Mucosa of descending colon (tissue), 3 donors: ENCODE measurements around the gene SEPHS2. TPM values are rescaled to one million over a fixed set of nuclear protein-coding genes. Genes with fewer than 3 reads are reported as not detected.
"Not testable (repeated sequence)": the region's sequence is repeated elsewhere in the genome, so short reads cannot be mapped to it uniquely, and the experiment has no call there.

Source experiments
- ATAC-seq: fragments of 200-7000 bp; cut with Tn5 transposase; one replicate; pipeline ENCODE4 v1.9.1; 2020; ENCODE audit warnings: mild to moderate bottlenecking, moderate library complexity
- DNase-seq, 3 donors: peaks; one replicate each; pipeline ENCODE4 v3.0.0-alpha.2; 2020
- H3K36me3 ChIP-seq: fragments of 200-600 bp; one replicate; pipeline ENCODE4 v1.8.0; 2021; ENCODE audit warnings: low read depth, mild to moderate bottlenecking
- H3K4me1 ChIP-seq: fragments of 200-600 bp; one replicate; pipeline ENCODE4 v1.8.0; 2021; ENCODE audit warnings: low read depth, mild to moderate bottlenecking
- H3K4me3 ChIP-seq: fragments of 200-600 bp; one replicate; pipeline ENCODE4 v1.8.0; 2021; ENCODE audit warnings: mild to moderate bottlenecking
- H3K9me3 ChIP-seq: fragments of 200-600 bp; one replicate; pipeline ENCODE4 v1.8.0; 2021; ENCODE audit warnings: mild to moderate bottlenecking
- CTCF ChIP-seq: fragments of 200-600 bp; IDR thresholded peaks from one replicate; pipeline ENCODE4 v1.8.0; 2022; ENCODE audit warnings: antibody characterized with exemption, mild to moderate bottlenecking
- intact Hi-C, 2 donors: fragments of 100-400 bp; cut with DNase I in 1 of 2; cut with micrococcal nuclease in 1 of 2; formaldehyde crosslinking; loops; one replicate each; pipeline versions ENCODE4 v1.11.0 to v1.11.1; 2022; cut with DNase I, micrococcal nuclease
- total RNA-seq, 3 donors: library from RNA; stranded (reverse); fragmentation: NEBNext Ultra II Directional in 2 of 3; extraction: Animal tissue kit (Norgen Biotek cat#: 25700) in 2 of 3; gene quantifications; one replicate each; pipeline versions ENCODE4 v1.2.1 to v1.2.4, GENCODE V29; 2021 to 2023
- donor health status: DM: no; HTN: no; CAD: no; lungs with moderate emphysema.
- donor health status: DM: no; HTN: no; CAD: no.
- donor health status: DM: no; HTN: yes; CAD: no.

SEPHS2 gene
- total RNA-seq, 3 donors from 2014 or later, result 107 to 185 (median 142) TPM

DNA sequence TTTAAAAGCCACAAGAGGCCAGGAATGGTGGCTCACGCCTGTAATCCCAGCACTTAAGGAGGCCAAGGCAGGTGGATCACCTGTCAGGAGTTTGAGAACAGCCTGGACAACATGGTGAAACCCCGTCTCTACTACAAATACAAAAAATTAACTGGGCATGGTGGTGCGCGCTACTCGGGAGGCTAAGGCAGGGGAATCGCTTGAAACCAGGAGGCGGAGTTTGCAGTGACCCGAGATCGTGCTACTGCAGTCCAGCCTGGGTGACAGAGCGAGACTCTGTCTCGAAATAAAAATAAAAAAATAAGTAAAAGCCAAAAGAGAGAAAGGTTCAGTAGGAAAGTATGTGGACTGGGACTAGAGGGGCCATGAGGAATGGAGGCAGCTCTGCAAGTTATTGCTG, 13.8 kb upstream of the SEPHS2 start:
- intact Hi-C loops, result no loop called here
- H3K4me3 ChIP-seq, result no peak overlapping the region
- H3K9me3 ChIP-seq, result no peaks in the 10 kb centered on the region
- ATAC-seq, result no peak
- TF ChIP-seq CTCF, result no peak
- H3K36me3 ChIP-seq, result no peaks in the 10 kb centered on the region
- no peak for DNase-seq
- H3K4me1 ChIP-seq, result no peaks in the 10 kb centered on the region

DNA sequence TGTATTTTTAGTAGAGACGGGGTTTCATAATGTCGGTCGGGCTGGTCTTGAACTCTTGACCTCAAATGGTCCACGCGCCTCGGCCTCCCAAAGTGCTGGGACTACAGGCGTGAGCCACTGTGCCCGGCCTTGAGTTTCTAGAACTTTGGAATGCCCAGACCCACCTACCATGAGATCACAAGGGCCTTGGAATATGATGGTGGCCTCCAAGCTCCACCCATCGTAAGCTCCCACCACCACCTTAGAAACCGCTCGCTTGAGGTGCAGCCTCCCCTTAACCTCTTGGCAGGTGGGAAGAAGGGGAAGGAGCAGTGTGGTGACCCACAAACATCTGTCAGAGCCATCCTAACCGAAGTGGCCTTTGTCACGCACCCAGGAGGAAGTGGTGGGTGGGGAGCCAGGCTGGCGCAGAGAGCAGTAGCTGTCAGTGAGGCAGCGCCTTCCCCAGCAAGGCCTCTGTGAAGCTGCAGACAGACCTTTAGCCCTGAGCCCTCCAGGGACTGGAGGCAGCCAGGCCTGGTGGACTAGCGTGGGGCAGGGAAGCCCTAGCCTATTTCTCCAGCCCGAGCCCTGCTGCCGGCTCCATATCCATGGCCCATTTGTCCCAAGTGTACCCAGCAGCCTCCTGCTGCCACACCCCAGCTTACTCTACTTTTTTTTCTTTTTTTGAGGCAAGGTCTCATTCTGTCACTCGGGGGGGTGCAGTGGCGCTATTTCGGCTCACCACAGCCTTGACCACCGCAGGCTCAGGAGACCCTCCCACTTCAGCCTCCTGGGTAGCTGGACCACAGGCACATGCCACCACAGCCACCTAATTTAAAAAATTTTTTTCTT, 13.1 kb upstream of the SEPHS2 start:
- no peaks in the 10 kb centered on the region for H3K36me3 ChIP-seq
- TF ChIP-seq CTCF, result no peak
- no peak overlapping the region for H3K4me3 ChIP-seq
- no peaks in the 10 kb centered on the region for H3K4me1 ChIP-seq
- no peaks in the 10 kb centered on the region for H3K9me3 ChIP-seq
- intact Hi-C loops, result no loop called here
- DNase-seq, result peak; percentile 60 to 87 (median 67)
- peak; percentile 93 for ATAC-seq

GRCh38 chr16:30457743-30458560, 12.3 kb upstream of the SEPHS2 start:
- intact Hi-C loops, result no loop called here
- DNase-seq (no peak), ATAC-seq (no peak)
- H3K4me3 ChIP-seq, result no peak overlapping the region
- no peak for TF ChIP-seq CTCF
- peaks cover 4% of the 10 kb centered on the region for H3K4me1 ChIP-seq
- no peaks in the 10 kb centered on the region for H3K9me3 ChIP-seq
- no peaks in the 10 kb centered on the region for H3K36me3 ChIP-seq

GRCh38 chr16:30457256-30457655, 11.6 kb upstream of the SEPHS2 start:
- no peak for DNase-seq
- intact Hi-C loops, result no loop called here
- no peak for TF ChIP-seq CTCF
- Histone ChIP-seq H3K9me3 (no peaks in the 10 kb centered on the region), H3K4me3 (no peak overlapping the region), H3K36me3 (no peaks in the 10 kb centered on the region), H3K4me1 (peaks cover 4% of the 10 kb centered on the region)
- ATAC-seq, result no peak

- H3K4me3 ChIP-seq, result no peak overlapping the region
- no peaks in the 10 kb centered on the region for H3K9me3 ChIP-seq
- DNase-seq (no peak), ATAC-seq (no peak)
- no peaks in the 10 kb centered on the region for H3K36me3 ChIP-seq
- peaks cover 8% of the 10 kb centered on the region for H3K4me1 ChIP-seq
- intact Hi-C loops, result no loop called here
- no peak for TF ChIP-seq CTCF
Measured at GRCh38 chr16:30456302-30456701, 10.6 kb upstream of the SEPHS2 start.

GRCh38 chr16:30452709-30453580, 7.3 kb upstream of the SEPHS2 start:
- ATAC-seq, H3K36me3 ChIP-seq, intact Hi-C loops, H3K9me3 ChIP-seq, DNase-seq, H3K4me3 ChIP-seq, H3K4me1 ChIP-seq: not testable (repeated sequence)
